Measurements from ENCODE around the gene C1QC.

The C1QC gene

DNA sequence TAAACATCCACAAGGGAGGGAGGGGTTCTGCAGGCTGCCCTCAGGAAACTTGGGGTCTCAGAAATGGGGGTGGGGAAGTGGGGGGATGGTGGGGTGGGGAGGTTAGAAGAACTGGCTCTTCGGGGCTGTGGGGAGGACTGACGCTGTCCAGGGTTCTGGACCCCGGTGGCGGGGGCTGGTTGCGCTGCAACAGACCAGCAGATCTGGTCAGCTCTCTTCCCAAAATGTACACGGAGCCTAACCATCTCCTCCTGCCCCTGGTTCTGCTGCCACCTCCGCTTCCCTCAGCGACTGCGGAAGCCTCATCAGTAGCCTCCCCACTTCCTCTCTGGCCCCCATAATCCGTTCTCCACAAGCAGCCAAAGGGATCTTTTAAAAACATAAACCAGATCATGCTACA is 36.3 kb upstream of the C1QC start:
- Histone ChIP-seq H3K27me3 (ENCODE audit: control insufficient read depth, insufficient read depth, low read length) (peaks cover 26% of the 10 kb centered on the region), H3K4me3 (ENCODE audit: low read length) (no peak overlapping the region), H3K4me1 (ENCODE audit: control insufficient read depth, low read depth, low read length) (peaks cover 4% of the 10 kb centered on the region)

DNA sequence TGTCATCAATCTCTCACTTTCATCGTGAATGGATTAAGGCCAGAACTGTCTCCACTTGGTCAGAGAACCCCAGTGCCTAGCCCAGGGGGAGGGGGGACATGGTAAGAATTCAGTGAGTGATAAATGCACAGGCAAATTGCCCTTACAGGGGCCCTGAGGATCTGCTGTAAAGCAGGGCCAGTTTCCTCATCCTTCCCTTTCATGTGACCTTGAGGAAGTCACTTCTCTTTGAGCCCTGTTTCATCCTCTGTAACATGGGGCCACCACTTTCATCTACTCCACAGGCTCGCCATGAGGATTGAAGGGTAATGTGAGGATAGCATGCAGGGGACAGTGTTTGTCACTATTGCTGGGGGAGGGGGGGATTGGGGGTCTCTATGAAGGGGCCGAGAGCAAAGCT is 35.1 kb upstream of the C1QC start:
- Histone ChIP-seq H3K9ac (ENCODE audit: low read length) (no peak overlapping the region), H3K4me1 (ENCODE audit: control insufficient read depth, low read depth, low read length) (peaks cover 4% of the 10 kb centered on the region), H3K27ac (ENCODE audit: low read length) (no peak overlapping the region), H3K36me3 (ENCODE audit: control insufficient read depth, low read depth, low read length) (no peaks in the 10 kb centered on the region), H3K27me3 (ENCODE audit: control insufficient read depth, insufficient read depth, low read length) (peaks cover 26% of the 10 kb centered on the region), H3K9me3 (ENCODE audit: control insufficient read depth, low read depth, low read length) (no peaks in the 10 kb centered on the region), H3K4me3 (ENCODE audit: low read length) (no peak overlapping the region)

More for the DNA sequence above, 36.3 kb upstream of the C1QC start:
- Histone ChIP-seq H3K9ac (ENCODE audit: low read length) (no peak overlapping the region), H3K27ac (ENCODE audit: low read length) (no peak overlapping the region), H3K9me3 (ENCODE audit: control insufficient read depth, low read depth, low read length) (no peaks in the 10 kb centered on the region), H3K36me3 (ENCODE audit: control insufficient read depth, low read depth, low read length) (no peaks in the 10 kb centered on the region)

DNA sequence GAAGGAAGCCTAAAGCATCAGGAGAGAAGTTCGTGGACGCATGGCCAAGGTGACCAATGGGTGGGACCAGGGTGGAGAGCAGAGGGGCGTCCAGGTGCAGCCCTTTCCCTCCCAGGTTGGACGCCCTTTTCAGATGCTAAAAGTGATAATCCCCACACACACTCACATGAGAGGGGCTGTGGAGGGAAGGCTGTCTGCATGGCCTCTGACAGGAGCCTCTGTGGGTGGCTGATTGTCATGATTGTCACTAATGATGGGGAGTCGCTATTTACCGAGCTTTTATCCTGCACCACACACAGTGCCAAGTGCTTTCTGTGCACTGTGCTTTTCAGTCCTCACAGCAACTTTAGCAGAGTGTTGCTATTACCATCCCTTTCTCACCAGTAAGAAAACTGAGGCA is 34.1 kb upstream of the C1QC start:
- Histone ChIP-seq H3K4me1 (ENCODE audit: control insufficient read depth, low read depth, low read length) (peaks cover 4% of the 10 kb centered on the region), H3K9ac (ENCODE audit: low read length) (no peak overlapping the region), H3K27me3 (ENCODE audit: control insufficient read depth, insufficient read depth, low read length) (peaks cover 26% of the 10 kb centered on the region), H3K9me3 (ENCODE audit: control insufficient read depth, low read depth, low read length) (no peaks in the 10 kb centered on the region), H3K36me3 (ENCODE audit: control insufficient read depth, low read depth, low read length) (no peaks in the 10 kb centered on the region), H3K4me3 (ENCODE audit: low read length) (no peak overlapping the region), H3K27ac (ENCODE audit: low read length) (no peak overlapping the region)

DNA sequence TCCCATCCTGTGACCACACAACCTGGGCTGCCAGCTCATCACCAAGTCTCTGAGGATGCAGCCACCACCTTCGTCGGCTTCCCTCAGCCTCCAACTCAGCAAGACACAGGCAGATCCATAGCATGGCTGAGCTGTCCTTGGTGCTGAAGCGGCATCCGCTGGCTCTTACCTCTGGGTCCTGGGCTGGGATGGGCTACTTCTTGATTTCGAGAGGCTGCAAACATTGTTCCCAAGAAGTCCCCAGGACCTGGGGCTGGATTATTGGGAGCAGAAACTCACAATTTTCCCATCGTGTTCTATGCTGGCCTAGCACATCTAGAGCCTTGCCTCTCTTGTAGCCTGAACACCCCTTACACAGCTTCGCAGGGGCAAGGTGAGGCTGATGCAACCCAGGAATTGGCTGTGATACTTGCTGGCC is 31.9 kb upstream of the C1QC start:
- peaks cover 26% of the 10 kb centered on the region for H3K27me3 ChIP-seq (ENCODE audit: control insufficient read depth, insufficient read depth, low read length)

DNA sequence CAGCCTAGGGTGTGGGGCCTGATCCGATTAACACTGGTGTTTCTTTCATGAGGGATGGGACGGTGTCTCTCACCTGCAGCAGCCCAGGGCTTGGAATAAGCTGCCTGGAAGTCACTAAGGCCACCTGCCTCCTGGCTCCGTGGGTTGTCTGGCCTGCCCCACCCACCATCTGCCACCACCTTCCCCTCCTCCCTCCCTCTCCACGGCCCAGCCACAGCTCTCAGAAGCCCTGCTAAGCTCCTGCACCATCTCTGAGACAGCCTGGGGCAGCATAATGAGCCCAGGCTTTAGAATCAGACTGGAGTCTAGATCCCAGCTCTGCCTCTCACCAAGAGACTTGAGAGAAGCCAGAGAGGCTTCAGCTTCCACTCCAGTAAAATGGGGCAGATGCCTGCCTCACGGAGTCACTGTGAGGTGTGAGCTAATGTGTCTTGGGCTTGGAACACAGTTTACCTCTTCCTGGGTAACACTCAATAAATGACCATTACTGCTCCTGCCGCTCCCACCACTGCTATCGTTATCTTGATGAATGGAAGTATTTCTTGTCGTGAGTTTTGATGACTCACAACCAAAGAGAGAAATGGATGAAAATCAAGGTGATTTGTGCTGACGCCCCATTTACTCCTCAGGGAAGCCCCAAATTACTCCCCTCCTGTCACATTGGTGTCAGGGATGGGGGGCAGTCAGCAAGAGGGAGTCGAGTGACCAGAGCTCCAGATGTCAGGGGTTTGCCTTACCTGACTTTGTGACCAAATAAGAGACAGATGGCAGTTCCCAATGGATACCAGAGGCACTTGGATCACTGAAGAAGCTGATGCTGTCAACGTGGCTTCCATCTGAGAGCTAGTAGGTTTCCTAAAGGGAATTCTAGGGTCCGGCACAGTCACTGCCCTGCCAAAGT is 30.5 kb upstream of the C1QC start:
- no peaks in the 10 kb centered on the region for H3K9me3 ChIP-seq (ENCODE audit: control insufficient read depth, low read depth, low read length)
- H3K4me1 ChIP-seq (ENCODE audit: control insufficient read depth, low read depth, low read length), result peaks cover 4% of the 10 kb centered on the region
- no peaks in the 10 kb centered on the region for H3K36me3 ChIP-seq (ENCODE audit: control insufficient read depth, low read depth, low read length)
- peaks cover 18% of the 10 kb centered on the region for H3K27me3 ChIP-seq (ENCODE audit: control insufficient read depth, insufficient read depth, low read length)
- no peak overlapping the region for H3K27ac ChIP-seq (ENCODE audit: low read length)
- no peak overlapping the region for H3K9ac ChIP-seq (ENCODE audit: low read length)
- H3K4me3 ChIP-seq (ENCODE audit: low read length), result no peak overlapping the region

More for the DNA sequence above, 31.9 kb upstream of the C1QC start:
- Histone ChIP-seq H3K4me3 (ENCODE audit: low read length) (no peak overlapping the region), H3K4me1 (ENCODE audit: control insufficient read depth, low read depth, low read length) (peaks cover 4% of the 10 kb centered on the region), H3K9me3 (ENCODE audit: control insufficient read depth, low read depth, low read length) (no peaks in the 10 kb centered on the region), H3K36me3 (ENCODE audit: control insufficient read depth, low read depth, low read length) (no peaks in the 10 kb centered on the region), H3K27ac (ENCODE audit: low read length) (no peak overlapping the region), H3K9ac (ENCODE audit: low read length) (no peak overlapping the region)

DNA sequence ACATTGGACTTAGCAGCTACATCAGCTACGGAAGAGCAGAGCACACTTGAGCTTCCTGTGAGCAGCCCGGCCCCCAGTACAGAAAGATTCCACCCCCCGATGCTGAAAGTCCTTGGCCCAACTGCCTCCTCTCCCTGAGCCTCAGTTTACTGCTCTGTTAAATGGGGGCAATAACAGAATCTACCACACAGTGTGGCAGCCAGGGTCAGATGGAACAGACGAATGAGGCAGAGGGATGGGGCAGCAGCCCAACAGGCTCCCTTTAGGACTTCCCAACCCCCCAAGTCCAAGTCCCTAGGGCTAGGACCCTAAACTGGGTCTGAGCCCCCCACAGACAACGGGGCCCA is 29.9 kb upstream of the C1QC start:
- Histone ChIP-seq H3K9ac (ENCODE audit: low read length) (no peak overlapping the region), H3K4me1 (ENCODE audit: control insufficient read depth, low read depth, low read length) (peaks cover 4% of the 10 kb centered on the region), H3K9me3 (ENCODE audit: control insufficient read depth, low read depth, low read length) (no peaks in the 10 kb centered on the region), H3K36me3 (ENCODE audit: control insufficient read depth, low read depth, low read length) (no peaks in the 10 kb centered on the region), H3K27me3 (ENCODE audit: control insufficient read depth, insufficient read depth, low read length) (peaks cover 12% of the 10 kb centered on the region), H3K4me3 (ENCODE audit: low read length) (no peak overlapping the region), H3K27ac (ENCODE audit: low read length) (no peak overlapping the region)

DNA sequence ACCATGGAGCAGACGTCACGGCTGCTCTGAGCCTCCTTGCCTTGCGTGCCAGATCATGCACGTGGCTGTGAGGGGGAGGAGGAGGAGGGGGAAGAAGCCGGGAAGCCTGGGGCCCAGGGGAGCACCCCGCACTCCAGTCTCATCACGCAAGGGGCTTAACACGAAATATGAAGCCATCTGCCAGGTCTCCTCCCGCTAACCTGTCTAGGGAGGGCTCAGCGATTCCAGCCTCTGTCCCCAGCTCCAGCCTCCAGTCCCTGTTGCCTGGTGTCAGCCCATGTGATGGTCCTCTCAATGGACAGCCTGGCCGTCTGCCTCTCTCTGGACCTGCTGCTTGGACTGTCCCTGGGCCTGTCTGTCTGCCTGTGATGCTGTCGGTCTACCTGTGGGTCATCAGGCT is 29.5 kb upstream of the C1QC start:
- no peaks in the 10 kb centered on the region for H3K9me3 ChIP-seq (ENCODE audit: control insufficient read depth, low read depth, low read length)
- H3K9ac ChIP-seq (ENCODE audit: low read length), result no peak overlapping the region
- H3K4me1 ChIP-seq (ENCODE audit: control insufficient read depth, low read depth, low read length), result peaks cover 2% of the 10 kb centered on the region
- H3K27ac ChIP-seq (ENCODE audit: low read length), result no peak overlapping the region
- no peaks in the 10 kb centered on the region for H3K36me3 ChIP-seq (ENCODE audit: control insufficient read depth, low read depth, low read length)
- peaks cover 9% of the 10 kb centered on the region for H3K27me3 ChIP-seq (ENCODE audit: control insufficient read depth, insufficient read depth, low read length)
- no peak overlapping the region for H3K4me3 ChIP-seq (ENCODE audit: low read length)

DNA sequence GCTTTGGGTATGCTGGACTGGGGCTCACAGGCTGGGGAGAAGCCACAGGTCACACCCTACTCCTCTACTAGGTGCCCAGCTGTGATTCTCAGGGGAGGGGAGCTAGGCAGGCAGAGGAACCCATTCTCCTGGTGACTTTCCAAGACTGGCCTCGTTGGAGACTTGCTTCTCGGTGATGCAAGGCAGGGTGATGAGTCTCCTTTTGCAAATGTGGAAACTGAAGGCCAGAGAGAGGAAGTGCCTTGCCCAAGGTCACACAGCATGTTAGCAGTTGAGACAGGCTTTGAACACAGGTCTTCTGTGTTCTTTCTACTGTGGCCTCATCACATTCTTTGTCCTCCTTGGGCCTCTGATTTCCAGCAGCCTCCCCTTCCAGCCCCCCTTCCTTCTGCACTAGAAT is 27.5 kb upstream of the C1QC start:
- Histone ChIP-seq H3K27me3 (ENCODE audit: control insufficient read depth, insufficient read depth, low read length) (no peaks in the 10 kb centered on the region), H3K9me3 (ENCODE audit: control insufficient read depth, low read depth, low read length) (no peaks in the 10 kb centered on the region), H3K4me3 (ENCODE audit: low read length) (no peak overlapping the region), H3K27ac (ENCODE audit: low read length) (no peak overlapping the region), H3K36me3 (ENCODE audit: control insufficient read depth, low read depth, low read length) (no peaks in the 10 kb centered on the region), H3K9ac (ENCODE audit: low read length) (no peak overlapping the region), H3K4me1 (ENCODE audit: control insufficient read depth, low read depth, low read length) (no peaks in the 10 kb centered on the region)

DNA sequence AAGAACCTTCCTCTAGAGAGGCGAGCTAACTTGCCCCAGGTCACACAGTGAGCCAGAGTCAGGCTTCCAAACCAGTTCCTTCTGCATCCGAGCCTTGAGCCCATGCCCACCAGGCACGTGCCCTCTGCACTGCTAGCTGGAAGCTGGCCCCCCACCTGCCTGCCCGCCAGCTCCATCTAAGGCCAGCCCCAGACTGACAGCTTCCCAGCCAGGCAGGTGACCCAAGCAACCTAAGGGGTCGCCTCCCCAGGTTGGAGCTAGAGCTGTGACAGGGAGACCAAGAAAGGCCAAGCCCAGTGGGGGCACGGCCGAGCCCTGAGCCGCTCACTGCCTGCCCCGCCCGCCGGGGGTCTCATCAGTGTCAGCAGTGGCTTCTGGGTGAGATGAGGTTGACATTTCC is 26.9 kb upstream of the C1QC start:
- H3K36me3 ChIP-seq (ENCODE audit: control insufficient read depth, low read depth, low read length), result no peaks in the 10 kb centered on the region
- H3K9ac ChIP-seq (ENCODE audit: low read length), result no peak overlapping the region
- no peaks in the 10 kb centered on the region for H3K9me3 ChIP-seq (ENCODE audit: control insufficient read depth, low read depth, low read length)
- H3K4me1 ChIP-seq (ENCODE audit: control insufficient read depth, low read depth, low read length), result no peaks in the 10 kb centered on the region
- no peak overlapping the region for H3K4me3 ChIP-seq (ENCODE audit: low read length)
- H3K27me3 ChIP-seq (ENCODE audit: control insufficient read depth, insufficient read depth, low read length), result no peaks in the 10 kb centered on the region
- H3K27ac ChIP-seq (ENCODE audit: low read length), result no peak overlapping the region

DNA sequence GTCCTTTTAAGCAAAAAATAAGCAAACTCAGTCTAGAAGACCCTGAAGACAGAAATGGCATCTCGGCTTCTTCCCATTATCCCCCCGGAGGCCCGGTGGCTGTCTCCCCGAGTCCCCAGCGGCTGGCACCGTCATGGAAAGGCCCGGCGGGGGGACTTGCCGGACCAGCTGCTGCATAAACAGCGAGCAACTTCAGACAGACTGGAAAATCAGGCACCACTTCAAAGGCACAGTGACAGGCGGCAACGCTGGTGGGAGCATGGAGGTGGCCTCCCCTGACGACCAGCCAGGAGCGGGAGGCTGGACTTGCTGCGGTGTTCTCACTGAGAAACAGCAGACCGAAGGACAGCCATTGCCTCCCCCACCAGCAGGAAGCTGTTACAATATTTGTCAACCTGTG is 25.4 kb upstream of the C1QC start:
- Histone ChIP-seq H3K9ac (ENCODE audit: low read length) (no peak overlapping the region), H3K4me3 (ENCODE audit: low read length) (no peak overlapping the region), H3K27me3 (ENCODE audit: control insufficient read depth, insufficient read depth, low read length) (no peaks in the 10 kb centered on the region), H3K4me1 (ENCODE audit: control insufficient read depth, low read depth, low read length) (no peaks in the 10 kb centered on the region), H3K36me3 (ENCODE audit: control insufficient read depth, low read depth, low read length) (no peaks in the 10 kb centered on the region), H3K9me3 (ENCODE audit: control insufficient read depth, low read depth, low read length) (no peaks in the 10 kb centered on the region), H3K27ac (ENCODE audit: low read length) (no peak overlapping the region)

DNA sequence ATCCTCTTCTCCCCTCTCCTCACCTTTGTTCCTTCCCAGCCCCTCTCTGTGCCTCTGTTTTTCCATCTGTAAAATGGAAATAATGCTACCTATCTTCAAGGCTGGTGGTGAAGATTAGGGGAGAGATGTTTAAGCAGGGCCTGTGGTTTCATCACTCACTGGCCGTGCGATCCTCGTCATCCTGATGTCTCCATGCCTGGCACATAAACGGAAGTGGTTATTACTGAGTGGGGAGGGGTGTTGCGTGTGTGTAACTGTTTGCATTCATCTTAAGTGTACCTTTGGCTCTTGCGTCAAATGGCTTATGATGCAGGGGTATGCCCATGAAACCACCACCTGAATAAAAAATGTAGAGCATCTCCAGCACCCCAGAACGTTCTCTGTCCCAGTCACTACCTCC is 24.2 kb upstream of the C1QC start:
- H3K27me3 ChIP-seq (ENCODE audit: control insufficient read depth, insufficient read depth, low read length), result no peaks in the 10 kb centered on the region
- no peaks in the 10 kb centered on the region for H3K36me3 ChIP-seq (ENCODE audit: control insufficient read depth, low read depth, low read length)
- no peaks in the 10 kb centered on the region for H3K9me3 ChIP-seq (ENCODE audit: control insufficient read depth, low read depth, low read length)
- H3K9ac ChIP-seq (ENCODE audit: low read length), result no peak overlapping the region
- no peaks in the 10 kb centered on the region for H3K4me1 ChIP-seq (ENCODE audit: control insufficient read depth, low read depth, low read length)
- H3K4me3 ChIP-seq (ENCODE audit: low read length), result no peak overlapping the region
- H3K27ac ChIP-seq (ENCODE audit: low read length), result no peak overlapping the region

DNA sequence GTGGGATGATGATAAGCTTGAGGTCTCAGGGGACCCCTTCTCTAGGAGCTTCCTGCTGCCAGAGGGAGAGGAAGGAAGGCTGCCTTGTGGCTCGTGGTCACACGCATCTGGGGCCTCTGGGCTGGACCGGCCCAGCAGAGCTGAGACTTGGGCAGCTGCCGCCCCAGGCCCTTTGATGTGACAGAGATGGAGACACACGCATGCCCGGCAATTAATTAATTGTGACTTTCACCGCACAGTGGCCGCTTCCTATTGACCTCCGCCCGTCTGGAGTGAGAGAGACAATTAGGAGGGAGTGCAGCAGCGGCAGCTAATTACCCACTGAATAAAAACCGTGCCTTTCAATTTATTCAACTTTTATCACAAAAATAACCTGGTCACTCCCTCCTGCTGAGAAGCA is 23.6 kb upstream of the C1QC start:
- no peaks in the 10 kb centered on the region for H3K9me3 ChIP-seq (ENCODE audit: control insufficient read depth, low read depth, low read length)
- H3K27ac ChIP-seq (ENCODE audit: low read length), result no peak overlapping the region
- H3K4me3 ChIP-seq (ENCODE audit: low read length), result no peak overlapping the region
- H3K9ac ChIP-seq (ENCODE audit: low read length), result no peak overlapping the region
- no peaks in the 10 kb centered on the region for H3K36me3 ChIP-seq (ENCODE audit: control insufficient read depth, low read depth, low read length)
- no peaks in the 10 kb centered on the region for H3K27me3 ChIP-seq (ENCODE audit: control insufficient read depth, insufficient read depth, low read length)
- H3K4me1 ChIP-seq (ENCODE audit: control insufficient read depth, low read depth, low read length), result no peaks in the 10 kb centered on the region

All from iPS-18a (cell line).